Gastroesophageal sphincter (tissue), 3 donors: Measurements from ENCODE around the gene PRG2.

ENCODE experiments used
- POLR2A ChIP-seq, 2 donors: fragments of 450-650 bp; IDR thresholded peaks; one replicate each; pipeline ENCODE4 v1.6.1; 2017; ENCODE audit warnings: antibody characterized with exemption in 2 of 2, mild to moderate bottlenecking in 2 of 2, moderate library complexity in 1 of 2
- TF ChIP-seq, protein P1 (sequence below), 4 experiments: fragments of 200-600 bp in 2 of 4; fragments of 450-650 bp in 2 of 4; sonication (generic) in 1 of 4; IDR thresholded peaks; one replicate each; pipeline ENCODE4 v1.5.1; 2017 to 2019; ENCODE audit warnings: antibody characterized with exemption in 4 of 4, mild to moderate bottlenecking in 2 of 4, moderate library complexity in 2 of 4

DNA sequence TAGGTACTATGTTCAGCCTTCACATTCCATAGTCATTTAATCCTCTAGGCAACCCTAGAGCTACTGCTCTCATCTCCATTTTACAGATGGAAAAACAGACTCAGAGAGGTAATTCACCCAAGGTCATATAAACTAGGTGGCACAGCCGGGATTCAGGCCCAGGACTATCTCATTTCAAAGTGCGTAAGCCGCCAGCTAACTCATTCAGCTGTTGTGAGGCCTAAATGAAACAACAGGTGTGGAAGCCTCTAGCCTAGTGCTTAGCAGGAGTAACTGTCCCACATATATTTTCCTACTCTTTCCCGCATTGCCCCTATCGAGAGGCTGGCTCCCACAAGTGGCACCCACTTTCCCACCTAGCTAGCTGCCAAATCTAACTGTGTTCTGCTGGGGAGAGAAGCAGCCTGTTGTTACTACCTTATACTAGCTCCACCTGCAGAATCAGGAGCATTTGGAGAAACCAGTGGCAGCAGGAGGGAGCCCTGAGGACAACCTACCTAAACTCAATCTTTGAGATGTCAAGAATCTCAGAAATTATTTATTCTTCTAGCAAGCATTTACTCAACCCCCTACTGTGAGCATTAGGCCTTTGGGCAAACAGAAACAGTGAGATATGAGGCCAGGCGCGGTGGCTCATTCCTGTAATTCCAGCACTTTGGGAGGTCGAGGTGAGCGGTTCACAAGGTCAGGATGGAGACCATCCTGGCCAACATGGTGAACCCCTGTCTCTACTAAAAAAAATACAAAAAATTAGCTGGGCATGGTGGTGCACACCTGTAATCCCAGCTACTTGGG lies 30.4 kb downstream of the PRG2 start:
- TF ChIP-seq POLR2A (IDR thresholded peaks at IDR 0.05): no peak
- TF ChIP-seq, protein P1, sequence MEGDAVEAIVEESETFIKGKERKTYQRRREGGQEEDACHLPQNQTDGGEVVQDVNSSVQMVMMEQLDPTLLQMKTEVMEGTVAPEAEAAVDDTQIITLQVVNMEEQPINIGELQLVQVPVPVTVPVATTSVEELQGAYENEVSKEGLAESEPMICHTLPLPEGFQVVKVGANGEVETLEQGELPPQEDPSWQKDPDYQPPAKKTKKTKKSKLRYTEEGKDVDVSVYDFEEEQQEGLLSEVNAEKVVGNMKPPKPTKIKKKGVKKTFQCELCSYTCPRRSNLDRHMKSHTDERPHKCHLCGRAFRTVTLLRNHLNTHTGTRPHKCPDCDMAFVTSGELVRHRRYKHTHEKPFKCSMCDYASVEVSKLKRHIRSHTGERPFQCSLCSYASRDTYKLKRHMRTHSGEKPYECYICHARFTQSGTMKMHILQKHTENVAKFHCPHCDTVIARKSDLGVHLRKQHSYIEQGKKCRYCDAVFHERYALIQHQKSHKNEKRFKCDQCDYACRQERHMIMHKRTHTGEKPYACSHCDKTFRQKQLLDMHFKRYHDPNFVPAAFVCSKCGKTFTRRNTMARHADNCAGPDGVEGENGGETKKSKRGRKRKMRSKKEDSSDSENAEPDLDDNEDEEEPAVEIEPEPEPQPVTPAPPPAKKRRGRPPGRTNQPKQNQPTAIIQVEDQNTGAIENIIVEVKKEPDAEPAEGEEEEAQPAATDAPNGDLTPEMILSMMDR (IDR thresholded peaks at IDR 0.05): no peak
